Measurements from ENCODE around the gene KCTD11.
A peak's percentile ranks its signal among the peaks of the same experiment; 100 is the strongest.
"Not testable (repeated sequence)": the region's sequence is repeated elsewhere in the genome, so short reads cannot be mapped to it uniquely, and the experiment has no call there.

KCTD11 gene

DNA sequence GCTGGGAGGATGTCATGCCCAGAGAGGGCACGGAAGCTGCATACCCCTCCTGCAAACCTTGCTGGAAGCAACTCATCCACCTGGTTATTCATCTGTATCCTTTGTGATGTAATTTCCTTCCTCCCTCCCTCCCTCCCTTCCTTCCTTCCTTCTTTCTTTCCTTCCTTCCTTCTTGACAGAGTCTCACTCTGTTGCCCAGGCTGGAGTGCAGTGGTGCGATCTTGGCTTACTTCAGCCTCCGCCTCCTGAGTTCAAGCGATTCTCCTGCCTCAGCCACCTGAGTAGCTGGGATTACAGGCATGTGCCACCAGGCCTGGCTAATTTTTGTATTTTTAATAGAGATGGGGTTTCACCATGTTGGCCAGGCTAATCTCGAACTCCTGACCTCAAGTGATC is 16.6 kb downstream of the KCTD11 start:
- H3K27ac ChIP-seq; DNase-seq (ENCODE audit: low read depth, low spot score): not testable (repeated sequence)

DNA sequence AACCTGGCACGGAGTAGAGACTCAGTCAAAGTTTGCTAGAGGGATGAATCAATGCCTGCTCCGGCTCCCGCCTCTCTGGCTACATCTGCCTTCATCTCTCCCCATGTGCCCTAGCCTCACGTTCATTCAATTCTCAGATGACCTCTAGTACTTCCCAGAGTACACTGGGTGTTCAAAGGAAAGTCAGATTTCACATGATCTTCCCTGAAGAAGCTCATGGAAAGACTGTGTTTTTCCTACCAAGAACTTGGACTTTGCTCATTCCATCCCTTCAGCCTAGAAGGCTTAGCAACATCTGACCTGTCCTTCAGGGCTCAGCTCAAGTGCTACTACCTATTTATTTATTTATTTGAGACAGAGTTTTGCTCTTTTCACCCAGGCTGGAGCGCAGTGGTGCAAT is 17.9 kb downstream of the KCTD11 start:
- H3K27ac ChIP-seq = no peak overlapping the region
- no peak for DNase-seq (ENCODE audit: low read depth, low spot score)

DNA sequence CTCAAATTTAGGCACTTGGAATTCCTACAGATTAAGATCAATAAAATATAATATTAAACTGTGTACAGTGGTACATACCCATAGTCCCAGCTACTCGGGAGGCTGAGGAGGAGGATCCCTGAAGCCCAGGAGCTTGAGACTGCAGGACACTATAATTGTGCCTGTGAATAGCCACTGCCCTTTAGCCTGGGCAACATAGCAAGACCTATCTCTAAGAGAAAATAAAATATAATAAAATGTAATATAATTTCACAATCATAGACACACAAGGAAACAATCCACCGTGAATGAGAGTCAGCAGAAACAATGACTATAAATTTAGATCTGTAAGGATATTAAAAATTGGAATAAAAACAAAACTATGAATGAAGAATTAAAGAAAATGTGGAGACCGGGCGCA is 18.9 kb downstream of the KCTD11 start:
- H3K27ac ChIP-seq = no peak overlapping the region
- DNase-seq (ENCODE audit: low read depth, low spot score) = no peak

DNA sequence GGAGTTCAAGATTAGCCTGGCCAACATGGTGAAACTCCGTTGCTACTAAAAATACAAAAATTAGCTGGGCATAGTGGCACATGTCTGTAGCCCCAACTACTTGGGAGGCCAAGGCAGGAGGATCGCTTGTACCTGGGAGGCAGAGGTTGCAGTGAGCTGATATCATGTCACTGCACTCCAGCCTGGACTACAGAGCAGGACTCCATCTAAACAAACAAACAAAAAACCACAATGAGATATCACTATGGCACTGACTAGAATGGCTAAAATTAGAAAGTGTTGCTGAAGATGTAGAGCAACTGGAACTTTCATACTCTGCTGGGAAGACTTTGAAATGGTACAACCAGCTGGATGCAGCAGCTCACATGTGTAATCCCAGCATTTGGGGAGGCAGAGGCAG is 22.4 kb downstream of the KCTD11 start:
- no peak overlapping the region for H3K27ac ChIP-seq
- DNase-seq (ENCODE audit: low read depth, low spot score) = no peak

DNA sequence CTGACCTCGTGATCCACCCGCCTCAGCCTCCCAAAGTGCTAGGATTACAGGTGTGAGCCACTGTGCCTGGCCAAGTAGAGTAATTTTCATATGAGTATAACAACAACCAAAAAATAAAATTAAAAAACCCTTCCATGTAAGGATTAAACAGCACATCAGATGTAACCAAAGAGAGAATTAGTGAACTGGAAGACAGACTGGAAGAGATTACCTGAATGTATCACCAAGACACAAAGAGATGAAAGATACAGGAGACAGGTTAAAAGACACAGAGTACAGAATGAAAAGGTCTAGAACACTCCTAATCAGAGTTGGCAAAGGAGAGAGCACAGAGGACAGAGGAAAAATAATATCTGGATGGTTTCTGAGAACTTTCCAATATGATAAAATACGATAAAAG is 27.2 kb downstream of the KCTD11 start:
- DNase-seq (ENCODE audit: low read depth, low spot score) = no peak
- H3K27ac ChIP-seq = no peak overlapping the region

DNA sequence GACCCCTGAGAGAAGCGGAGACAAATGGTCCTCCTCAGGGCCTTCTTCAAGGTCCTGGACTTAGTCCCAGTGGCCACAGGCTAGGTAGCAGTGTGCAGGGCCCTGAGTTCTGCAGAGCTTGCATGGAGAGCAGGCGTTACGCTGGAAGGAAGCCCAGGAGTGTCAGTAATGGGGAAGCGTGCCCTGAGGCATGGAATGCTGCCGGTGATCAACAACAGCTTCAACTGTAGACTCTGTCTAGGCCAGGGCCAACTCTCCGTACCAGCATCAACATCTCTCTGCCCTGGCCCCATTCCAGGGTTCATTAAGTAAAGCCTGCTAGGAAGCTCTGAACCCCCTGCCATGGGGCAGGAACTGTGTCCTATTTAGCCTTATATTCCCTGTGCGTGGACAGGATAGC is 28.4 kb downstream of the KCTD11 start:
- no peak for DNase-seq (ENCODE audit: low read depth, low spot score)
- H3K27ac ChIP-seq = peak overlapping the region; percentile 54

DNA sequence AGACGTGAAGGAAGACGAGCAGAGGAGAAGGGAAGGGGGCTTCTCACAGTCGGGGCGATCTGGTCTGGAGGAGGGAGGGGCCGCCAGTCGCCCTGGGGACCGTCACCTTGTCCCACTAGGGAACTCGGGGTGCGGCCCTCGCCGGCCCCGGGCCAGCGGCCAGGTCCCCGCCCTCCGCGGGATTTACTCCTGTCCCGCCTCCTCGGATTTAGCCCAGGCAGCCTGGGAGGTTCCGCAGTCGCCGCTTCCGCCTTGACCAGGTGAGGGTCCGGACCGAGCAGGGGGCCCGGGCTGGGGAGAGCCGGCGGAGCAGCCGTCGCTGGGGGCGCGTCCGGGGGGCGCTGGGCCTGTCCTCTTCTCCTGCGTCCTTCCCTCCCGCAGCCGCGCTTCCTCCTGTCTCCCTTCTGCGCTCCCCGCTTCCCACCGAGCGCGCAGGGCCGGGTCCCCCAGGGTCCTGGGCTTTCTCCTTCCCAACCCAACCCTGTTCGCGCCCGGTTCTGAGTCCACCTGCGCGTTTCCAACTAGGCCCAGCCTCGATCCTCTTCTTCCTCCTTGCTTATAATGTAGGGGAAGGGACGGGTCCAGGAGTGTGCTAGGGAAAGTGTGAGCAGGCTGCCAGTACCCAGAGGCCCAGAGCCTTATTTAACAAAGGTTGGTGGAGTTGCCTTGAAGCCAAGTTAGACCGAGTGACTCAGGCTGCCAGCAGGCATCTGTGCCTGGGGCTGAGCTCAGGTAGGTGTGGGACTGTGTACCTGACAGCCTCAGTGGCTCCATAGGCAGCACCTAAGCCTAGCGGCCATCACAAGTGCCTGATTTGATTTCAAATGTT is 29.1 kb downstream of the KCTD11 start, which contains the start of gene TNK1:
Gene TNK1 (plus strand): TSS at position 235 of the 829 bp plus-strand sequence. CDS start 1,838 bp downstream, outside the sequence.
- peak within 1 kb of the TSS; percentile 54 for H3K27ac ChIP-seq
- DNase-seq (ENCODE audit: low read depth, low spot score) = no peak

DNA sequence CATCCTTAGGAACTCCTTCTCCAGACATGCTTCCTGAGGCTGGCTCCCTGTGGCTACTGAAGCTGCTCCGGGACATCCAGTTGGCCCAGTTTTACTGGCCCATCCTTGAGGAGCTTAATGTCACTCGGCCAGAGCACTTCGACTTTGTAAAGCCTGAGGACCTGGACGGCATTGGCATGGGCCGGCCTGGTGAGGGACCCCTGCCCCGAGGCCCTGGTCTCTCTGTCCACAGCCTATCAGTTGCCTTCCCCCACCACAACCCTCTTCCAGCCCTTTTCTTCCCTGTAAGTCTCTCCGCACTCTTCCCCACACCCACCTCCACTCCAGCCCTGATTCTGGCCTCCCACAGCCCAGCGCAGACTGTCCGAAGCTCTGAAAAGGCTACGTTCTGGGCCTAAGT is 30.9 kb downstream of the KCTD11 start:
- H3K27ac ChIP-seq = no peak overlapping the region
- no peak for DNase-seq (ENCODE audit: low read depth, low spot score)

DNA sequence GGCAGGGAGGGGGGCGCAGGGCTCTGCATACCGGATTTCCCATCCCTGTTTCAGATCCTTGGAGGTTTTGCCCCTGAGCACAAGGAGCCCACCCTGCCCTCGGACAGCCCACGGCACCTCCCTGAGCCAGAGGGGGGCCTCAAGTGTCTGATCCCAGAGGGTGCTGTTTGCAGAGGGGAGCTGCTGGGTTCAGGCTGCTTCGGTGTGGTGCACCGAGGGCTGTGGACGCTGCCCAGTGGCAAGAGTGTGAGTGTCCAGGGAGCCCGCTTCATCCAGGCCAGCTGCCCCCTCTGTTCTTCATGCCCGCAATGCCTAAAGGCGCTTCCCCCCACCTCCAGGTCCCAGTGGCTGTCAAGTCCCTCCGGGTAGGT is 31.4 kb downstream of the KCTD11 start:
- H3K27ac ChIP-seq = no peak overlapping the region
- DNase-seq (ENCODE audit: low read depth, low spot score) = no peak

DNA sequence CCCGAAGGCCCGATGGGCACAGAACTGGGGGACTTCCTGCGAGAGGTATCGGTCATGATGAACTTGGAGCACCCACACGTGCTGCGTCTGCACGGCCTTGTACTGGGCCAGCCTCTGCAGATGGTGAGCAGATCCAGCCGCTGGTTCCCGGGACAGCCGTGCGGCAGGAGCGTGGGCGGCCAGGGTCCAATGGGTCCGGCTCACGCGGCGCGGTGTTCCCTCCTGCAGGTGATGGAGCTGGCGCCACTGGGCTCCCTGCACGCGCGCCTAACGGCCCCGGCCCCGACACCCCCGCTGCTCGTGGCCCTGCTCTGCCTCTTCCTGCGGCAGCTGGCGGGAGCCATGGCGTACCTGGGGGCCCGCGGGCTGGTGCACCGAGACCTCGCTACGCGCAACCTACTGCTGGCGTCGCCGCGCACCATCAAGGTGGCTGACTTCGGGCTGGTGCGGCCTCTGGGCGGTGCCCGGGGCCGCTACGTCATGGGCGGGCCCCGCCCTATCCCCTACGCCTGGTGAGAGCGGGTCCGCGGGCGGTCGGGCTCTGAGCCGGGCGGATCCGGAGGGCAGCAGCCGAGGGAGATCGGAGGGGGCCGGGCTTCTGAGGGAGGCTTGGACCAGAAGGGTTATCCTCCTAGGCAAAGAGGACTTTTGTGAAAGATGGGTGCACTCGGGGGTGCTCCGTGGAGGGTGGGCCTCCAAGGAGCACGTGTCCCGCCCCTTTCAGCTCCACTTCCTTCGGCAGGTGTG is 32.0 kb downstream of the KCTD11 start:
- H3K27ac ChIP-seq = no peak overlapping the region
- no peak for DNase-seq (ENCODE audit: low read depth, low spot score)

DNA sequence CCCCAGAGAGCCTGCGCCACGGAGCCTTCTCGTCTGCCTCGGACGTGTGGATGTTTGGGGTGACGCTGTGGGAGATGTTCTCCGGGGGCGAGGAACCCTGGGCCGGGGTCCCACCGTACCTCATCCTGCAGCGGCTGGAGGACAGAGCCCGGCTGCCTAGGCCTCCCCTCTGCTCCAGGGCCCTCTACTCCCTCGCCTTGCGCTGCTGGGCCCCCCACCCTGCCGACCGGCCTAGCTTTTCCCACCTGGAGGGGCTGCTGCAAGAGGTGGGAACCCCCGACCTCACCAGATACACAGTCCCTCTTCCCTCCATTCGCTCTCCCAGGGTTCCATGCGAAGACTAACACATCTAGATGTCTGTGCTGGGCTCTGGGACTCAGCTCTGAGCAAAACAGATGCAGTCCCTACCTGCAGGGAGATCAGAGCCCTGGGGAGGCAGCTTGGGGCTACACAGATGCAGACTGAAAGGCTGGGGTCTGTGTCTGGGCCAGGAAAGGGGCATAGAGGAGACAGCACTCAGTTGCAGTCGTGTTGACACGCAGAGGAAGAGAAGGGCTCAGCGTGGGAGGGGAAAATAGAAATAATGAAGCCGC is 32.6 kb downstream of the KCTD11 start:
- H3K27ac ChIP-seq = no peak overlapping the region
- no peak for DNase-seq (ENCODE audit: low read depth, low spot score)

DNA sequence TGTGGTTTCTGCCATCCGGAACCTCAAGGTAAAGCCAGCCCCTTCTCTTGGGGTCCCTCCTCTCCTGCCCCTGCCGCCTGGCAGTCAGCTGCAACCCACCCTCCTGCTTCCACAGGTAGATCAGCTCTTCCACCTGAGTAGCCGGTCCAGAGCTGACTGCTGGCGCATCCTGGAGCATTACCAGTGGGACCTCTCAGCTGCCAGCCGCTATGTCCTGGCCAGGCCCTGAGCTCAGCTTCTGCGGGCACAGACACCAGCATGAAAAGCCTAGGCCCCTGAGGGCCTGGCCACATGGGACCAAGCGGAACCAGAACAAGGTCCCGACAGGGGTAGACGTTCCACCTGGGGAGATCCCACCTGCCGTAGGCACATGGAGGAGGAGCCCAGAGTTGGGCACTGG is 36.9 kb downstream of the KCTD11 start:
- H3K27ac ChIP-seq = no peak overlapping the region
- DNase-seq (ENCODE audit: low read depth, low spot score) = no peak

DNA sequence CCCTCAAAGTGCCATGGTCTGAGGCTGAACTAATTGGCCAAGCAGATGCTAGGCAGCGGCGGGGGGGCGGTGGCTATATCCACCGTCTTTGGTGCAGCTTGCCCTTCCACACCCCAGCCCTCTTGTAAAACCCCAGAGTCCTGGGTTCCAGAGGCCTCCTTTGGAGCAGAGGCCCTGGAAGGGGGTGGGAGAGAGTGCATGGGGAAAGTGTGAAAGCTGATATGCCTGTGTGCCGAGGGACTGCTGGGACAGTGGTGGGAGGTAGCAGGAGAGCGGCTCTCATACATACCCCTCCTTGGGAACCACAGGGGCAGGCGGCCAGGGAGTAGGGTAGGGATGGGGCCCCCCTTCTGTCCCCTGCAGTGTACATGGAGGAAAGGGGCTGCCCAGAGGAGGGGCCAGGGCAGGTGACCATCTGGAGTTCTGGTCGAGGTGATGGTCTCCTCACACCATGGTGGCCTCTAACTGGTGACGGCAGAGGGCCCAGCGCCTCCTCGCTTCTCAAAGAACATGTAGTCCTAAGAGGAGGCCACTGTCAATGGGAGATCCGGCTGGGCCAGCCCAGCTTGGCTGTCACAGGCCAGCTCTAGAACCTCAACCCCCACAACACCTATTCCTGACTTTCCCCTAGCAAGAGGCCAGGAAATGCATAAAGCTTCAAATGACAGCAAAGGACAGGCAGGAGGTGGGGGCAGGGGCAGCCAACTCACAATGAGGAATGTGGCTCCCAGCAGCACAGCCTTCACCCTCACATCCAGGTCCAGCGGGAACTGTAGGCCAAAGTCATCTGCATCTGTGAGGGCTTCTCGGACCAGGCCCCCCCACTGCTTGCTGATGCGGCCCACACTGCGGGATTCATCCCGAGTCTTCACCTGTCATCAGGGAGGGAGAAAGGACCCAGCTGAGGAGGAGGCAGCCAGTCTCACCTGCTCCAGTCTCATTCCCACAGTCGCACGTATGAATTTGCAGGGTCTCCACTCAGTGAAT is 38.3 kb downstream of the KCTD11 start:
- H3K27ac ChIP-seq = no peak overlapping the region
- DNase-seq (ENCODE audit: low read depth, low spot score) = no peak

DNA sequence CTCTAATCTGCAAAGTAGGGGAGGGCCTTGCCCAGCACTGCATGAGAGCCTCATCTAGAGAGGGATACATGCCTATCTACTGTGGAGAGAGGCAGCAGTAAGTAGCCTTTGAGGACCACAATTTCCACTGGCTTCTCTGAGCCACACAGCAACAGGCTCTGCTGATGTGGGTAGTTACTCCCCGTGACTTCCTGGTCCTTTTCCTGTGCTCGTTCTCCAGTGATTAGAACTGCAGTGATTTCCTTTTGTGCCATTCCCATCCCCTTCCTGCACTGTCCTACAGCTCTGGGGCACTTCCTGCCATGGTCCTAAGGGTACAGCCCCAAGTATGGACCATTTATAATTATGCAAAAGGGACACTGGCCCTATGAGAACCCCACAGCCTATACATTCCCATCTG is 39.3 kb downstream of the KCTD11 start:
- DNase-seq (ENCODE audit: low read depth, low spot score) = no peak
- H3K27ac ChIP-seq = no peak overlapping the region

DNA sequence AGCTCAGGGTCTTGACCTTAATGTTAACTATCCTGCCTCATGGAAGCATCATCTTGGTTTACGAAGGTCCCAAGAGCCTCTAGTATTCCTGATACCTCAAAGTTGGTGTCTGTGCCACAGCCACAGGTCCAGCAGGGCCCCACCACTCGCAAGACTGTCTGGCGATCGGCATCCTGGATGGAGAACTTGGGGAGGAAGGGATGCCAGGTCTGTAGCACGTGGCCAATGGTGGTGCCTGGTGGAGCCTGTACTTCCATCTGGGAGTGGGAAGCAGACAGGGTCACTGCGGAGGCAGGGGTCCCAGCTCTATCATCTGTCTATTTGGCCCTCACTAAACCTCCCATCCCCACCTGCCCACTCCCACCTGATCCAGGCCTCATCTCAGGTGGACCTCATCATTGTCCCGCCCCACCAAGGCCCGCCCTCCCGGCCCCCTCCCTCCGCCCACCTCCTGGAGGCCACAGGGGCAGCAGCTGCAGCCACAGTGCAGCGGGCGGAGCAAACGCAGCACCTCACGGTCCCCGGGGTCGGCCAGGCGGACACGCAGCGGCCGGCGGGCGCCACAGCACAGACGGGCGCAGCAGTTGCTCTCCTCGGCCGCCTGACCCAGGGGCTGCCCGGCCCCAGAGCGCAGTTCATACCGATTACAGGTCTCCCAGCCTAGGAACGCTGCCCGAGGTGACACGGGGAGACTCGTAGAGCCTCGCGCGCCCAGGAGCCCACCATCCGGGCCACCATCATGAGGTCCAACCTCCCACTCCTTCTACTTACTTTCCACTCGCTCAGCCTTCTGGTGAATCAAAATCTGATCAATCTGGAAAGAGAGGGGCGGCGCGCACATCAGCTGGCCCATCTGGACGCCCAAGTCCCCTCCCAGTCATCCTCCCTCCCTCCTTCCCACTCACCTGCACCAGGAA is 41.0 kb downstream of the KCTD11 start:
- no peak for DNase-seq (ENCODE audit: low read depth, low spot score)
- H3K27ac ChIP-seq = peak overlapping the region; percentile 87

DNA sequence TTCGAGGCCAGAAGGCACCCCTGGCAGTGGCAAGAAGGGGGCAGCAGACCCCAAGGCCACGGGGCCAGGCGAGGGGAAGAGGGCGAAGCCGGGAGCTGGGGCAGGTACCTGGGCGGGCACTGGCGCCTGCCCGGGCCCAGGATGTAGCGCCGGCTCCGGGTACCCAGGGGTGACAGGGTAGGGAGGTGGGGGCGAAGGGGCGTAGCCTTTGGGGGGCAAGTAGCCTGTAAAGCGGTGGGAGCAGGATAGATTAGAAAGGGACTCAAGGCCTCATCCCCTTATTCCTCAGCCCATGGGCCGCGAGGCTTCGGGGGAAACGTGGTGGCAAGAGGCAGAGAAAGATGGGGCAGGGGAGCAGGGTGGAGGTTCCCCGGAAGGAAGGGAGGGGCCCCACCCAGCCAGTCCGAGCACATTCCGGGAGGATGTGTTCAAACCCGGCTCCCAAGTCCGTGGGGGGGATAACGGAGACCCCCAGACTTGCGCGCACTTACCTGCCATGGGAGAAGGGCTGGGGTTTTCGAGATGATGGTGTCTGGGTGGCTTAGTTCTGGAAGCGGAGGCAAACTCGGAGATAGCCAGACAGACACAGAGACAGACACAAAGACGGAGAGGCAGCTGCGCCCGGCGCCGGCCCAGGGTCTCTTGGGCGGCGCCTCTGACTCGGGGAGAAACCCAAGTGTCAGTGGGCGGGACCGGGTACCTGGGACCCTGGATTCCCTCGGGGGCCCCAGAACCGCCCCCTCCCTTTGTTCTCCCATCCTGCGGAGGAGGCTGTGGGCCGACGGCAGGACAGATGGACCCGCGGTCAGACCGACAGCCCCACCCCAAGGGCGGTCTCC is 41.9 kb downstream of the KCTD11 start:
- DNase-seq (ENCODE audit: low read depth, low spot score) = no peak
- peak overlapping the region; percentile 87 for H3K27ac ChIP-seq

DNA sequence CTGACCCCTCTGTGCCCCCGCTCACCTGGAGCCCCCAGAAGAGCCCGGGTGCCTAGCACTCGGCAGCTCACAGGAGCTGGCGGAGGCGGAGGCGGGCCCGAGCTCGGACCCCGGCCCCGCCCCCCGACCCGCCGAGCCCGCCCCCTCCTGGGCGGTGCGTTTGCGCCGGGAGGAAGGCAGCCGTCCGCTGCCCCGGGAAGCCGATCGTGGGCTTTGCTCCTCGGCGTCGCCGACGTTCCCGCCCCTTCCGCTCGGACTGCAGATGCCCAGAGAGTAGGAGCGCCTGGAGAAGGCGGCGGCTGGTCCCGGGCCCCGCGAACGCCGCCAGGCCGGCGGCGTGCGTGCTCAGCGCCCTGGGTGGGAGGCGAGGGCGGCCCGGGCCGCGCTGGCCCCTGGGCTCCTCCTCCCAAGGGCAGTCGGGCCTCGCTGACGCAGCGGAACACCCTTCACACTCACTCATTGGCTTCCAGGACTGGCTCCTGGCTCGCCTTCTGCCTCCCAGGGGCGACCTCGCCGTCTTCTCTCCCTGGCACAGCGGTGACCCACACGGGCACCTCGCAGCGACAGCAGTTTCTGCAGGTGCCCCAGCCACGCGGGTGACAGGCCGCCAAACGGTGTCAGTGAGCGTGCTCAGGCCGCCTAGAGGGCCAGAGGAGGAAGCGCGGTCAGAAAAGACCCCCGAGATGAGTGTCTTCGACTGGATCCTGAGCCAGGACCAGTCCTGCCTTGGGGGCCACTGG is 42.7 kb downstream of the KCTD11 start, which contains the start of gene PLSCR3:
Gene PLSCR3 (minus strand): TSS at position 74 of the 740 bp plus-strand sequence. CDS start 415 bp downstream, outside the sequence.
- DNase-seq (ENCODE audit: low read depth, low spot score) = no peak
- H3K27ac ChIP-seq = peak within 1 kb of the TSS; percentile 87
